Stimulated activated CD8-positive, alpha-beta memory T cell treated with anti-CD3 and anti-CD28 coated beads, Interleukin-2, amount 100 ng/mL, for 48 hours (primary cell): ENCODE measurements around the gene TSPYL2.

Experiments used
- DNase-seq, 2 donors: peaks; one replicate each; pipeline ENCODE4 v3.0.0-alpha.2; 2020; ENCODE audit warnings: low read depth in 2 of 2

The TSPYL2 gene

DNA sequence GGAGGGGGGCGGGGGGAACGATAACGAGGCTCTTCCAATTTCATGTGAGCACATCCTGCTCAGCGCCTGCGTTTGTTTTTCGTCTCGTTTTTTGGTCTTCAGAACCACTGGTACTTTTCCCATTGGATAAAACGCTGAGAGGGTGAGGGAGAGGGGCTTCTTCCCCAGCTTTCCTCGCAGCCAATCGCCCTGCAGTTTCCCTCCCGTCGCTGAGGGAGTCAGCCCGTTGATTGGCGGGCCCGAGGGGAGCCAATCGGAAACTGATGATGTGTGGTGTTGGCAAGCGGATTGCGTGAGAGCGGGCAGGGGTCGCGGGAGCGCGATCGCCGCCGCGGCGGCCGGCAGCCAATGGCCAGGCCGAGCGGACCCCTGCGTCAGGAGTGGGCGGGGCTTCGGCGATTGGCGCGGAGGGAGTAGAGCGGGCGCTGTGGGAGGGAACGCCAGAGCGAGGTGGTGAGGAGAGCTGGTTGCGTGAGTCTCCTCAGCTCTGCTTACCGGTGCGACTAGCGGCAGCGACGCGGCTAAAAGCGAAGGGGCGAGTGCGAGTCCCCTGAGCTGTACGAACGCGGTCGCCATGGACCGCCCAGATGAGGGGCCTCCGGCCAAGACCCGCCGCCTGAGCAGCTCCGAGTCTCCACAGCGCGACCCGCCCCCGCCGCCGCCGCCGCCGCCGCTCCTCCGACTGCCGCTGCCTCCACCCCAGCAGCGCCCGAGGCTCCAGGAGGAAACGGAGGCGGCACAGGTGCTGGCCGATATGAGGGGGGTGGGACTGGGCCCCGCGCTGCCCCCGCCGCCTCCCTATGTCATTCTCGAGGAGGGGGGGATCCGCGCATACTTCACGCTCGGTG is at the start of gene TSPYL2:
Gene TSPYL2 (plus strand): TSS at position 443 of the 848 bp plus-strand sequence. CDS start 132 bp downstream, at position 575.
- DNase-seq = peak; percentile 85 to 88

- DNase-seq = no peak
Measured at GRCh38 chrX:53036149-53036548, 46.0 kb upstream of the TSPYL2 start.

- DNase-seq = no peak
Measured at GRCh38 chrX:53039236-53039635, 42.9 kb upstream of the TSPYL2 start.

- DNase-seq = no peak
Measured at GRCh38 chrX:53044995-53045394, 37.2 kb upstream of the TSPYL2 start.

DNA sequence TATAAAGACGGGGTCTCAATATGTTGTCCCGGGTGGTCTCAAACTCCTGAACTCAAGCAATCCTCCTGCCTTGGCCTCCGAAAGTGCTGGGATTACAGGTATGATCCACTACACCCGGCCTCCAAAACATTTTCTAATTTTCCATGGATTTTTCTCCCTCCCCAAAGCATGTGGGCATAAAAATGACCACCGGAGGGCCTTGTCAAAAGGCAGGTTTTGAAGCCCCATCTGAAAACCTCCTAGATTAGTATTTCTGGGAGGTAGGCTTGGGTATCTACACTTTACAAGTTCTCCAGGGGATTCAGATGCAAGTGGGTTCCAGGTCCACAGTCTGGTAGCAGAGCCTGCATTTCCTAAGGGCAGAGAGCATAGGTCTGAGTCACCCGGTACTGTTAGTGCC is 34.9 kb upstream of the TSPYL2 start:
- no peak for DNase-seq

GRCh38 chrX:53048169-53049126 is 33.7 kb upstream of the TSPYL2 start, which contains the start of gene GPR173:
TSS of gene GPR173 (plus strand) at chrX:53048789. CDS start at chrX:53076622, 27,833 bp downstream.
- no peak for DNase-seq

DNA sequence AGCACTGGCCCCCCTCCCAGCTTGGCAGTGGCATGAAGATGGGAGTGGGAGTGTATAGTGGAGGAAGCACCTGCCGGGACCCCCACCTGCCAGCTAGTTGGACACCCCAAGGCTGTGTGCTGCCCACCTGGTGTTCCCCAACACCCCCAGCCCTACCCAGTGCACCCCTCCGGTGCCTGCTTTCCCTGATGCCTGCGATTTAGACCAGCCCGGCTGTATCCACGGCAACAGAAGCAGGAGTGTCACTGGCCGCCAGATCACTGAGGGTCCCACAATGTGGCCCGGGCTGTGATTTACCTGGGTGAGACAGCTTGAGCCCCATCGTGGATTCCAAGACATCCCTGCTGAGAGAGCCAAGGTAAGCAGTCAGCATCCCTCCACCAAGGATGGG is 33.0 kb upstream of the TSPYL2 start:
- DNase-seq = no peak

- DNase-seq = no peak
Measured at GRCh38 chrX:53050841-53051240, 31.3 kb upstream of the TSPYL2 start.

DNA sequence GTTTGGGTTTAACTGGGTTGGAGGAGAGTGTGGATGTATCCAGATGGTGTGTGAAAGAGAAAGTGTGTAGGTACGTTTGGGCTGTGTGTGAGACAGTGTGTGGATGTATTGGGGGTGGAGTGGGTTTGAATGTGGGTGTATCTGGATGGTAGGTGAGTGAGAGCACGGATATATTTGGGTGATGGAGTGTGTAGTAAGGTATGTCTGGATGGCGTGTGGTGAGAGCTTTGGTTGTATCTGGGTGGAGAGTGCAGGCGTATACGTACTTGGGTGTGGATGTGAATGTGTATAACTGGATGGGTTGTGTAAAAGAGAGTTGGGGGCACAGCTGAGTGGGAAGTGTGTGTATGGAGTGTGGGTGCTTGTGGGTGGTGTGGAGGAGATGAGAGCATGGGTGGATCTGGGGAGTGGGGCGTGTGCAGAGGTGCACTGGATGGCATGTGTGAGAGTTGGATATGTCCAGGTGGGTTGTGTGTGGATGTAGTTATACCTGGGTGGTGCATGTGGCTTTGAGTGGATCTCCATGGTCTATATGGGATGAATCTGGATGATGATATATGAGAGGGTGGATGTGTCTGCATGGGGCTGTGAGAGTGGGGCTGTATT is 26.8 kb upstream of the TSPYL2 start:
- DNase-seq = no peak

GRCh38 chrX:53056292-53056691 is 25.9 kb upstream of the TSPYL2 start:
- DNase-seq = no peak

DNA sequence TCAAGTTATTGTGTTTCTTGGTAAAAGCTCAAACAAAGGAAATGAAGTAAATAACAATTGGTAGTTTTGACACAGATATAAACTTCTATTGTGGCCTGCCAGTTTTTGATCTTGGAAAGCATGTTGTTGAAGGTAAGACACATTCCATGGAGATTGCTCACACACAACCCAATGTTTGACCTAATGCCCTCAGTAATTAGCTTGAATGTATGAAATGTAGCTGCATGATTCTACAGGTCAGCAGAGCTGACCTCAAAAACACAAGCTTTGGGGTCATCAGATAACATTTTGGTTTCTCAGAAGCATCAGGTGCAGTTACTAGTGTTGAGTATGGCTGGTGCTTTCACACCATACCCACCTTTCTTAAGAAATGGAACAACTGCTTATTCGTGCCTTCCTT is 17.1 kb upstream of the TSPYL2 start:
- no peak for DNase-seq

DNA sequence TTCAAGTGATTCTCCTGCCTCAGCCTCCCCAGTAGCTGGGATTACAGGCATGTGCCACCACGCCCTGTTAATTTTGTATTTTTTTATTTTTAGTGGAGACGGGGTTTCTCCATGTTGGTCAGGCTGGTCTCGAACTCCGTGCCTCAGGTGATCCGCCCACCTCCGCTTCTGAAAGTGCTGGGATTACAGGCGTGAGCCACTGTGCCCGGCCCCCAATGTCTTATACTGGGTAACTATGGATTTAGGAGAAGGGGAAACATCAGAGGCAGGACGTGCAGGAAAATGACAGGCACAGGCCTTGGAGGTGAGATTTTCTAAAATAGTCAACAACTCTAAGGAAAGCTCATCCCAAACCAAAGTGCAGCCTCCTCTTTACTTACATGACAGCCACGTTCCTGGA is 11.1 kb upstream of the TSPYL2 start:
- no peak for DNase-seq

DNA sequence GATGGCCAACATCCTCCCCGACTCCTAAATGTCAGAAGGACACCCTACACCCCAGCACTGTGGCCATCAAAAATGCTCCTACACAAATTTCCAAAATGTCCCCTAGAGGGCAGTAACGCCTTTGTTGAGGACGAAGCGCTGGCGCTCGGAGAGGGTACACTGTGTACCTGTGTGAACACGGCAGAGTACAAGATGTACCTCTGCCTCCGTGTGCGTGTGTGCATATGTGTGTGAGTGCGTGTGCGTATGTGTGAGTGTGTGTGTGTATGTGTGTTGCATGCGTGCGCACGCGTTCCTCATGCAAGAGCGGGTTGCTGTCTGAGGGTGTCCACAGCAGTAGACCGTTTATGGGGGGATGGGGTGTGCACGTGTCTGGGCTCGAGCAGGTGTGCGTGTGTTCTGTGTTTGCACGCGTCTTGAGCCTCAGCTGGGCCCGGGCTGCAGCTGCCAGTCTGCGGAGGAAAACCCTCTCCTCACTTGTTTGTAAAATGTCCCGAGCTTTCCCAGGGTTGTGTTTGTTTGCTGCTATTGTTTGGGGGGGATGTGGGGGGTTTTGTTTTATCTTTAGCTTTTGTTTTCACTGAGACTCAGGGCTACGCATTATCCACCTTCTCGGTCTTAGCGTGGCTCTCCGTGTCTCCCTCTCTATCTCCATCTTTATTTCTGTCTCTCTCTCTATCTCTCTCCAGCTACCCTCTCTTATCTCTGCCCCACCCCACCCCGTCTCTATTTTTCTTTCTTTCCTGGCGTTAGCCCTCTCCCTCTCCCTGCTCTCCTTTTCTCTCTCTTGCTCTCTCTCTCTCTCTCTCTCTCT is 10.4 kb upstream of the TSPYL2 start:
- DNase-seq = peak in 1 of 2 donors; percentile 41

DNA sequence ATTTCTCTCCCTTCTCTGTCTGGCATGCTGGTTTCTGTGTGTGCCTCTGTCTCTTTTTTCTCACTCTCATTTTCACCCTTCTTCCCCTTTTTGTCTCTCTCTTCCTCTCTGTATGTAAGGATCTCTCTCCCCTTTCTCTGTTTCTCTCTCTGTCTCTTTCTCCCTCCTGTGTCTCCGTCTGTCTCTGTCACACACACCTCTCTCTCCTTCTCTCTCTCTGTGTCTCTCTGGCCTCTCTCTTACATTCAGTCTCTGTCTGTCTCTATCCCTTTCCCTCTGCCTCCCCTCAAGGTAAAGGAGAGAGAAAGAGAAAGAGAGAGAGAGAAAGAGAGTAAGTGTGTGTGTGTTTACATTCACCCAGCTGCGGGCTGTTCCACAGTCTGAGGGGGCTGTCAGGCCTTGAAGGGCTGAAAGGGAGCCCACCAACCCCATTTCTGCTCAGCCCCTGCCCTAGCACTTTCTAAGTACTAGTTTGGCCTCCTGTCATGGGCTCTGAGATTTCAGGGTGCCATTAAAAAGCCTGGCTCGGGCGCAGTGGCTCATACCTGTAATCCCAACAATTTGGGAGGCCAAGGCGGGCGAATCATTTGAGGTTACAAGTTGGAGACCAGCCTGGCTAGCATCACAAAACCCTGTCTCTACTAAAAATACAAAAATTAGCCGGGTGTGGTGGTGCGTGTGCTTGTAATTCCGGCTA is 9.6 kb upstream of the TSPYL2 start:
- DNase-seq = no peak

DNA sequence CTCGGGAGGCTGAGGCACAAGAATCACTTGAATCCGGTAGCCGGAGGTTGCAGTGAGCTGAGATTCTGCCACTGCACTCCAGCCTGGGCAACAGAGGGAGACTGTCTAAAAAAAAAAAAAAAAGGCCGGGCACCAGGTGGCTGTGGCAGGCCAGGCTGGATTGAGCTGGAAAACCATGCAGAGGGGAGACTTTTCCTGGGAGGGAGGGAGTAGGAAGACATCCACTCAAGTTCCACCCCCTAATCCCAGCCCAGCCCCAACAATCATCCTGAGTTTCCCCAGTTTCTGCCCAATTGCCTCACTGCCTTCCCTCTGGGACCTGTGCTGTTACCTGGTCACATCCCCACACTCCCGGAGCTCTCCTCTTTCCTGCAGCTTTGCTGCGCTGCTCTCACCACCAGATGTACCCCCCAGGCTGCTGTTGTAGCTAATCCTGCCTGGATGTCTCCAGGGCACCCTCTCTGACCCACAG is 9.0 kb upstream of the TSPYL2 start:
- no peak for DNase-seq

GRCh38 chrX:53075011-53075410 is 7.2 kb upstream of the TSPYL2 start:
- DNase-seq = no peak

- DNase-seq = no peak
Measured at GRCh38 chrX:53076671-53077070, 5.5 kb upstream of the TSPYL2 start.

- no peak for DNase-seq
Measured at GRCh38 chrX:53077207-53078197, 4.7 kb upstream of the TSPYL2 start.

- DNase-seq = no peak
Measured at GRCh38 chrX:53078943-53079342, 3.2 kb upstream of the TSPYL2 start.
